ENCODE data around the gene BMAL1. TPM values are rescaled to one million over a fixed set of nuclear protein-coding genes. Genes with fewer than 3 reads are reported as not detected.

Gene BMAL1
- total and polyA plus RNA-seq, 2 of the 8 experiments (the other 6 are each of a cell fraction or from before 2014, with no cell fraction given): 6.8 to 6.9 TPM

DNA sequence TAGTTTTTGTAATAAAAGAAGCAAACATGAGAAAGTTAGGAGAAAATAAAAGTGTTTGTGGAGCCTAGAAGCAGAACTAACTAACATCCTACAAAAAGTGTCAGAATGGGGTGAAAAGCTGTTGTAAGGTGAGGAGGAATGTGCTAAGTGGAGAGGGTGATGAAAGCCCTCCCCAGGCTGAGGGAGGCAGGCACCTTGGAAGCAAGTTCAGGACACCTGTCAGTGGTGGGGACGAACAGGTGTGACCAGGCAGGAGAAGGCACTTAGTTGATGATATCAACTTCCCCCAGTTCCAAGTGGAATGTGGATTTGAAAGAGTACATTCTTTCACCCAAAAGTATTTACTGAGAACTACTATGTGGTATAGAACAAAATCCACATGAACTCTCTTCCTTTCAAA is 18.7 kb upstream of the BMAL1 start:
- H3K56ac ChIP-seq (replicated peaks; ENCODE audit: insufficient read length, low read depth, low read length): no peak overlapping the region
- peaks cover 3 to 17% (median 9%) of the 10 kb centered on the region in 4 experiments for H3K4me1 ChIP-seq (replicated peaks in 1 of 4; ENCODE audit: control insufficient read depth in 3 of 4, insufficient read depth in 4 of 4, low read length in 3 of 4)
- no peak overlapping the region for H2BK15ac ChIP-seq (ENCODE audit: low read length)
- H2AFZ ChIP-seq (ENCODE audit: low read length): no peak overlapping the region
- no peak overlapping the region; the same call in 1 of the 2 replicates for H3K18ac ChIP-seq (ENCODE audit: extremely low read depth, low read length)
- no peak overlapping the region for H2BK5ac ChIP-seq (ENCODE audit: low read depth, low read length)
- no peak overlapping the region for H4K5ac ChIP-seq (ENCODE audit: insufficient read length, low read depth, low read length)
- H4K8ac ChIP-seq (ENCODE audit: extremely low read depth, insufficient read depth, low read length): no peak overlapping the region
- no peak overlapping the region for H3K27ac ChIP-seq (ENCODE audit: low read depth, low read length)
- WGBS, 2 experiments (ENCODE audit: extremely low coverage in 1 of 2, insufficient coverage in 1 of 2, insufficient read length in 1 of 2, insufficient replicate concordance in 2 of 2, low coverage in 1 of 2, low lambda C conversion rate in 2 of 2, missing lambda C conversion rate in 1 of 2): 39% methylated on average over 1 of the region's 1 CpG; no CpG with 5 or more reads in 1 of the 2 experiments
- H3K14ac ChIP-seq (ENCODE audit: insufficient read length): no peak overlapping the region
- no peaks in the 10 kb centered on the region for H4K20me1 ChIP-seq (replicated peaks in 1 of 2; ENCODE audit: control insufficient read depth in 1 of 2, insufficient read depth in 2 of 2, low read length in 2 of 2)
- H2BK120ac ChIP-seq (replicated peaks; ENCODE audit: low read depth, low read length): no peak overlapping the region
- H3K23me2 ChIP-seq (ENCODE audit: low read depth, low read length): no peaks in the 10 kb centered on the region; the same call in 1 of the 2 replicates
- H3K4me3 ChIP-seq (ENCODE audit: extremely low read depth in 1 of 4, insufficient read depth in 2 of 4, low read depth in 3 of 4, low read length in 4 of 4): no peak overlapping the region; a peak in 1 of 8 replicates
- H3K23ac ChIP-seq (ENCODE audit: insufficient read length): no peak overlapping the region
- no peak for DNase-seq (ENCODE audit: low read depth in 1 of 2, low spot score in 2 of 2)
- ChIA-PET CTCF (ENCODE audit: partially characterized antibody) (interaction anchor here (0.9 to 11.5 kb wide), 3 partner anchors 11 to 77 kb away, joined by 3 to 81 read pairs (median 5); no protein-coding TSS in a partner anchor), POLR2A (ENCODE audit: partially characterized antibody) (no interaction called here)
- H4K91ac ChIP-seq (replicated peaks; ENCODE audit: insufficient read length, low read length): no peak overlapping the region
- no peaks in the 10 kb centered on the region for H3K36me3 ChIP-seq (ENCODE audit: control insufficient read depth in 2 of 4, insufficient read depth in 4 of 4, low read length in 3 of 4)
- FAIRE-seq: no peak
- no peaks in the 10 kb centered on the region for H3K9me3 ChIP-seq (ENCODE audit: insufficient read depth in 2 of 2, low read depth in 1 of 2, low read length in 1 of 2)
- no peak overlapping the region for H3K4ac ChIP-seq (replicated peaks; ENCODE audit: insufficient read length, low read depth, low read length)
- no peaks in the 10 kb centered on the region for H3K79me2 ChIP-seq (ENCODE audit: control insufficient read depth in 1 of 2, insufficient read depth in 2 of 2, low read length in 2 of 2)
- H2BK20ac ChIP-seq (ENCODE audit: low read length): 0 out of 2 replicates have a peak overlapping the region, but pooled peaks have one; percentile 40
- H2AK5ac ChIP-seq (ENCODE audit: low read depth, low read length): no peak overlapping the region
- no peaks in the 10 kb centered on the region for H3K79me1 ChIP-seq (ENCODE audit: low read depth, low read length)
- no peak overlapping the region for H2BK12ac ChIP-seq (ENCODE audit: low read depth, low read length)
- no peaks in the 10 kb centered on the region for H3K27me3 ChIP-seq (replicated peaks in 1 of 4; ENCODE audit: control insufficient read depth in 3 of 4, extremely low read depth in 1 of 4, insufficient read depth in 3 of 4, low read length in 3 of 4)
- no peak overlapping the region; a peak in 1 of 4 replicates for H3K4me2 ChIP-seq (ENCODE audit: insufficient read depth in 1 of 2, low read depth in 2 of 2, low read length in 2 of 2)
- no peak overlapping the region for H3K9ac ChIP-seq (replicated peaks in 1 of 4; ENCODE audit: extremely low read depth in 1 of 4, low read depth in 3 of 4, low read length in 3 of 4)
- 0 out of 2 replicates have a peak, but pooled peaks have one; percentile 8 for TF ChIP-seq CEBPB (IDR thresholded peaks at IDR 0.05; ENCODE audit: low read depth, low read length)

Data from H1 (cell line).